HepG2 (cell line): ENCODE measurements around the gene CCDC88C.

Source experiments
- ARID2 ChIP-seq: sonication (generic); formaldehyde crosslinking; IDR thresholded peaks from 2 replicates; pipeline ENCODE4 v1.8.1; 2022; ENCODE audit warnings: mild to moderate bottlenecking, missing genetic modification reagents, borderline replicate concordance
- ETS1 ChIP-seq: sonication (generic); formaldehyde crosslinking; IDR thresholded peaks from 2 replicates; pipeline ENCODE4 v1.4.0; 2020; ENCODE audit warnings: missing genetic modification reagents
- KMT2A ChIP-seq: sonication (generic); formaldehyde crosslinking; IDR thresholded peaks from 2 replicates; pipeline ENCODE4 v1.4.0; 2020; ENCODE audit warnings: missing genetic modification reagents
- NFIC ChIP-seq: IDR thresholded peaks from 2 replicates; pipeline ENCODE4 v1.6.1; 2012; ENCODE audit warnings: mild to moderate bottlenecking, low read length, inconsistent platforms
- NR2F1 ChIP-seq, 2 experiments: fragments of 450-650 bp in 1 of 2; formaldehyde crosslinking in 1 of 2; IDR thresholded peaks; 2 replicates each; pipeline versions ENCODE4 v1.5.0 to v1.6.1; 2016 to 2020; ENCODE audit warnings: mild to moderate bottlenecking in 1 of 2, missing compliant biosample characterization in 1 of 2, missing genetic modification reagents in 1 of 2, moderate library complexity in 1 of 2
- PRPF4 ChIP-seq: fragments of 200-400 bp; formaldehyde crosslinking; IDR thresholded peaks from 2 replicates; pipeline ENCODE4 v1.6.1; 2016; ENCODE audit warnings: low read length, low read depth; ENCODE audit not compliant: poor library complexity, severe bottlenecking
- SIN3A ChIP-seq: IDR thresholded peaks from 2 replicates; pipeline ENCODE4 v1.6.1; 2011; ENCODE audit warnings: low read depth, mild to moderate bottlenecking, control low read depth, low read length, borderline replicate concordance
- SP4 ChIP-seq: sonication (generic); formaldehyde crosslinking; IDR thresholded peaks from 2 replicates; pipeline ENCODE4 v1.8.1; 2023; ENCODE audit warnings: mild to moderate bottlenecking, missing genetic modification reagents
- THYN1 ChIP-seq: sonication (generic); formaldehyde crosslinking; IDR thresholded peaks from 2 replicates; pipeline ENCODE4 v1.8.1; 2023; ENCODE audit warnings: low read depth, mild to moderate bottlenecking, moderate library complexity, missing genetic modification reagents, borderline replicate concordance
- USF2 ChIP-seq, 2 experiments: sonication (generic) in 1 of 2; formaldehyde crosslinking in 1 of 2; IDR thresholded peaks; 2 replicates each; pipeline versions ENCODE4 v1.5.1 to v1.6.1; 2011 to 2020; ENCODE audit warnings: borderline replicate concordance in 1 of 2, low read depth in 1 of 2, low read length in 1 of 2, mild to moderate bottlenecking in 1 of 2, missing genetic modification reagents in 1 of 2, moderate library complexity in 1 of 2
- ZNF224 ChIP-seq: sonication (generic); formaldehyde crosslinking; IDR thresholded peaks from 2 replicates; pipeline ENCODE4 v1.5.0; 2020; ENCODE audit warnings: mild to moderate bottlenecking, missing genetic modification reagents

- TF ChIP-seq THYN1 (CRISPR knock-in tag) (no peak), ZNF224 (CRISPR knock-in tag) (no peak), USF2 (IDR thresholded peaks at IDR 0.05; ENCODE audit: low read depth, low read length) (no peak), USF2 (CRISPR knock-in tag; IDR thresholded peaks at IDR 0.05; ENCODE audit: borderline replicate concordance) (no peak), KMT2A (CRISPR knock-in tag) (no peak), NR2F1 (CRISPR knock-in tag; IDR thresholded peaks at IDR 0.05) (no peak), PRPF4 (no peak), ETS1 (CRISPR knock-in tag) (no peak), SIN3A (no peak), SP4 (CRISPR knock-in tag) (no peak), NFIC (no peak), ARID2 (CRISPR knock-in tag) (no peak)
Measured at GRCh38 chr14:91320266-91320665, 97.4 kb downstream of the CCDC88C start.
